OCI-LY3 (cell line): ENCODE data around the gene TUBA8.

Source experiments
- H2AFZ ChIP-seq: fragments of 200-600, 300-600 bp; shearing (Covaris generic); 2 replicates; pipeline ENCODE4 v1.6.0; 2014; ENCODE audit warnings: antibody characterized with exemption, low read depth, low read length
- H3K27ac ChIP-seq: fragments of 200-600, 300-600 bp; sonication (generic); 2 replicates; pipeline ENCODE4 v1.5.1; 2014; ENCODE audit warnings: mild to moderate bottlenecking, low read length, moderate library complexity, mixed read lengths
- H3K27me3 ChIP-seq: fragments of 200-600, 300-600 bp; sonication (generic); 2 replicates; pipeline ENCODE4 v1.6.1; 2014; ENCODE audit warnings: low read depth, low read length, mixed read lengths
- H3K36me3 ChIP-seq: fragments of 200-600, 300-600 bp; sonication (generic); replicated peaks from 2 replicates; pipeline ENCODE3; 2014; ENCODE audit warnings: low read depth, low read length, mixed read lengths
- H3K4me1 ChIP-seq: fragments of 300-600, 200-600 bp; sonication (generic); 2 replicates; pipeline ENCODE4 v1.6.1; 2014; ENCODE audit warnings: low read length, mixed read lengths
- H3K4me2 ChIP-seq: fragments of 200-600, 300-600 bp; sonication (generic); 2 replicates; pipeline ENCODE4 v1.6.1; 2014; ENCODE audit warnings: low read length, mixed read lengths
- H3K4me3 ChIP-seq: fragments of 300-600, 200-600 bp; sonication (generic); 2 replicates; pipeline ENCODE4 v1.5.1; 2014; ENCODE audit warnings: antibody characterized with exemption, mild to moderate bottlenecking, low read length, moderate library complexity
- H3K79me2 ChIP-seq: fragments of 300-600, 200-600 bp; shearing (Covaris generic); 2 replicates; pipeline ENCODE4 v1.6.1; 2014; ENCODE audit warnings: mild to moderate bottlenecking, low read length, mixed read lengths
- H3K9ac ChIP-seq: fragments of 300-600, 200-600 bp; shearing (Covaris generic); 2 replicates; pipeline ENCODE4 v1.6.0; 2014; ENCODE audit warnings: mild to moderate bottlenecking, low read length, moderate library complexity
- H3K9me3 ChIP-seq: fragments of 200-600, 300-600 bp; shearing (Covaris generic); 2 replicates; pipeline ENCODE4 v1.6.1; 2014; ENCODE audit warnings: low read length, mixed read lengths; ENCODE audit not compliant: insufficient read depth
- H4K20me1 ChIP-seq: fragments of 200-600, 300-600 bp; sonication (generic); 2 replicates; pipeline ENCODE4 v1.6.1; 2016; ENCODE audit warnings: low read length, mixed read lengths; ENCODE audit not compliant: insufficient read depth
- EZH2phosphoT487 ChIP-seq: fragments of 200-600 bp; shearing (Covaris generic); IDR thresholded peaks from 2 replicates; pipeline ENCODE4 v1.6.1; 2018; ENCODE audit warnings: antibody characterized with exemption, mixed run types, low read depth
- TF ChIP-seq, protein P1 (sequence below): fragments of 200-600, 300-600 bp; sonication (generic); IDR thresholded peaks from 2 replicates; pipeline ENCODE4 v1.5.1; 2014; ENCODE audit warnings: antibody characterized with exemption, low read length, low read depth

TUBA8 gene

DNA sequence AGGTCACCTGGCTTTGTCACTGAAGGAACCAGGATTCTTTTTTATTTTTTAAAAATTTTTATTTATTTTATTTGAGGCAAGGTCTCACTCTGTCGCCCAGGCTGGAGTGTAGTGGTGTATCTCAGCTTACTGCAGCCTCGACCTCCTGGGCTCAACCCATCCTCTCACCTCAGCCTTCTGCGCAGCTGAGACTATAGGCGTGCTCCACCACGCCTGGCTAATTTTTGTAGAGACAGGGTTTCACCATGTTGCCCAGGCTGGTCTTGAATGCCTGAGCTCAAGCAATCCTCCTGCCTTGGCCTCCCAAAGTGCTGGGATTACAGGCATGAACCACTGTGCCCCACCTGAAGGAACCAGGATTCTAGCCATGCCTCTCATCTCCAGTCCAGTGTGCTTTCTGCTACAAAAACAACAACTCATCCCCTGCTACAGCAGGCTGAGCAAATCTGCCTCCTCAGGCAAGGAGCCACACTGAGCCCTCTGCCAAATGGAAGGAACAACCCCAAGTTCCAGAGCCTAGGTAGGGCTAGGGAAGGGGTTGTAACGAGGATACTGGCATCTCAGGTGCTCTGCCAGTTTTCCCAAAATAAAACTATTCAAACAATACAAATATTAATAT is 35.4 kb upstream of the TUBA8 start:
- Histone ChIP-seq H3K36me3 (peaks cover 3% of the 10 kb centered on the region), H3K9me3 (no peaks in the 10 kb centered on the region), H2AFZ (no peak overlapping the region), H3K9ac (peak overlapping the region; percentile 5; the same call in 1 of the 2 replicates), H3K4me3 (no peak overlapping the region), H4K20me1 (no peaks in the 10 kb centered on the region), H3K79me2 (peaks cover 23% of the 10 kb centered on the region), H3K4me2 (peak overlapping the region; percentile 66), H3K27ac (no peak overlapping the region), H3K4me1 (peaks cover 54% of the 10 kb centered on the region), H3K27me3 (no peaks in the 10 kb centered on the region)
- TF ChIP-seq, protein P1, sequence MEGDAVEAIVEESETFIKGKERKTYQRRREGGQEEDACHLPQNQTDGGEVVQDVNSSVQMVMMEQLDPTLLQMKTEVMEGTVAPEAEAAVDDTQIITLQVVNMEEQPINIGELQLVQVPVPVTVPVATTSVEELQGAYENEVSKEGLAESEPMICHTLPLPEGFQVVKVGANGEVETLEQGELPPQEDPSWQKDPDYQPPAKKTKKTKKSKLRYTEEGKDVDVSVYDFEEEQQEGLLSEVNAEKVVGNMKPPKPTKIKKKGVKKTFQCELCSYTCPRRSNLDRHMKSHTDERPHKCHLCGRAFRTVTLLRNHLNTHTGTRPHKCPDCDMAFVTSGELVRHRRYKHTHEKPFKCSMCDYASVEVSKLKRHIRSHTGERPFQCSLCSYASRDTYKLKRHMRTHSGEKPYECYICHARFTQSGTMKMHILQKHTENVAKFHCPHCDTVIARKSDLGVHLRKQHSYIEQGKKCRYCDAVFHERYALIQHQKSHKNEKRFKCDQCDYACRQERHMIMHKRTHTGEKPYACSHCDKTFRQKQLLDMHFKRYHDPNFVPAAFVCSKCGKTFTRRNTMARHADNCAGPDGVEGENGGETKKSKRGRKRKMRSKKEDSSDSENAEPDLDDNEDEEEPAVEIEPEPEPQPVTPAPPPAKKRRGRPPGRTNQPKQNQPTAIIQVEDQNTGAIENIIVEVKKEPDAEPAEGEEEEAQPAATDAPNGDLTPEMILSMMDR = no peak
- no peak for TF ChIP-seq EZH2phosphoT487

DNA sequence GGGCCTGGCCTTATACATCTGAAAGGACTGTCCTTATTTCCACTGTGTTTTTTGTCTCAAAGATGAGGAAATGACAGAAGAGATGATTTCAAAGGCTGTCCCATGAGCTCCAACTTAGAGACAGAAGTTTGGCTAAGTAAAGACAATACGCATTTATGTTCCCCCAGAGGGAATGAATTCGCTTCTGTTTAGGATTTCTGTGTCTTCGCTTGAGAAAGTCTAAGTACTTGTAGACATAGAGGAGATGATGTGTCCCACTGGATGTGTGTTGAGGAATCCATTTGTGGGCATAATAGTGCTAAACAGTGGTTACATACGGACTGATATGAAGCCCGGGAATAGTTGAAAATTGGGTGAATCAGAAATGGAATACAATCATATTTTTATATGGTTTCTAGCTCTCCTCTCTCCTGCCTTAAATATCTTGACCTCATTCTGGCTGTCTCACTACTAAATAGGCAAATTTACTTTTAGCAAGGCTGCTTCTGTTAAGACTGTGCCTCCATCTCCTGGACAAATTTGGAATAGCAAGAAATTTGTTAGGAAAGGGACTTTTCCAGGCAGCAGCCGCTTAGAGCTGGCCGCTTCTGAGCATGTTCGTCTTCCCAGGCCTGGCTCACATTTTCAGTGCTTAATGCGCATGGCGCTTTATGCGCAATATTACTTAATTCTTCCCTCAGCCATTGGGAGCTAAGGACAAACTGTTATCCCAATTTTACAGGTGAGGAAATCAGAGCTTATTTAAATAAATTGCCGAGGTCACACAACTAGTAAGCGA is 34.7 kb upstream of the TUBA8 start:
- Histone ChIP-seq H3K79me2 (peaks cover 23% of the 10 kb centered on the region), H3K4me1 (peaks cover 47% of the 10 kb centered on the region), H3K9ac (peak overlapping the region; percentile 28)

DNA sequence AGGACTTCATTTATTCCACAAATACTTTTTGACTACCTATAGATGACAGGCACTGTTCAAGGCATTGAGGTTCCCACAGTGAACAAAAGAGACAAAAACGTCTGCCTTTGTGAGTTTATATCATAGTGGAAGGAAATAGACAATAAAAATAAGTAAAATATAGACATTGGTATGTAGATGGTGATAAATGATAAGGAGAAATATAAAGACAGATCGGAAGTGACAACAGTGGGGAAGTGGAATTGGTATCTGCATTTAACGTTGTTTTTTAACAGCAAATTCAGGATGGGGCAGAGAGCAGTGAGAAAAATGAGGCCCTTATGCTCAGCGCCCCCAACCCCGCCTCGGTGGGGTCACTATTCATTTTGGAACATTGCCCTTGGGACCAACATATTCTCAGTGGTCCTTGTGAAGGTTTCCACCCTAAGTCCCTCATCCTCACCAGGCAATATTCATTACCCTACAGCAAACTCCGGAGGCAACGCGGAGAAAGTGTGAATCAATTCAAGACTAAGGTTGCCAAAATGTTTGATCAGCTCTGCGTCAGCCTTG is 33.4 kb upstream of the TUBA8 start:
- Histone ChIP-seq H3K4me1 (peaks cover 35% of the 10 kb centered on the region), H4K20me1 (no peaks in the 10 kb centered on the region), H3K36me3 (peaks cover 10% of the 10 kb centered on the region), H3K4me2 (peak overlapping the region; percentile 66), H2AFZ (peak overlapping the region; percentile 65), H3K27ac (peak overlapping the region; percentile 31), H3K9me3 (no peaks in the 10 kb centered on the region), H3K79me2 (peaks cover 27% of the 10 kb centered on the region), H3K9ac (peak overlapping the region; percentile 61), H3K27me3 (no peaks in the 10 kb centered on the region), H3K4me3 (peak overlapping the region; percentile 83)
- no peak for TF ChIP-seq EZH2phosphoT487
- TF ChIP-seq, protein P1 = no peak

More for the DNA sequence above, 34.7 kb upstream of the TUBA8 start:
- 0 out of 2 replicates have a peak overlapping the region, but pooled peaks have one; percentile 25 for H2AFZ ChIP-seq
- H3K36me3 ChIP-seq = peaks cover 7% of the 10 kb centered on the region
- TF ChIP-seq EZH2phosphoT487 = no peak
- TF ChIP-seq, protein P1 = peak; percentile 94
- H3K4me2 ChIP-seq = peak overlapping the region; percentile 66
- H3K27me3 ChIP-seq = no peaks in the 10 kb centered on the region
- peak overlapping the region; percentile 9; the same call in 1 of the 2 replicates for H3K27ac ChIP-seq
- H3K9me3 ChIP-seq = no peaks in the 10 kb centered on the region
- no peaks in the 10 kb centered on the region for H4K20me1 ChIP-seq
- peak overlapping the region; percentile 83 for H3K4me3 ChIP-seq
